CMK (cell line): ENCODE results near the gene PUM2.

Experiments
- DNase-seq: peaks from one replicate; pipeline ENCODE4 v3.0.0-alpha.2; 2010; ENCODE audit warnings: low read depth

The PUM2 gene

DNA sequence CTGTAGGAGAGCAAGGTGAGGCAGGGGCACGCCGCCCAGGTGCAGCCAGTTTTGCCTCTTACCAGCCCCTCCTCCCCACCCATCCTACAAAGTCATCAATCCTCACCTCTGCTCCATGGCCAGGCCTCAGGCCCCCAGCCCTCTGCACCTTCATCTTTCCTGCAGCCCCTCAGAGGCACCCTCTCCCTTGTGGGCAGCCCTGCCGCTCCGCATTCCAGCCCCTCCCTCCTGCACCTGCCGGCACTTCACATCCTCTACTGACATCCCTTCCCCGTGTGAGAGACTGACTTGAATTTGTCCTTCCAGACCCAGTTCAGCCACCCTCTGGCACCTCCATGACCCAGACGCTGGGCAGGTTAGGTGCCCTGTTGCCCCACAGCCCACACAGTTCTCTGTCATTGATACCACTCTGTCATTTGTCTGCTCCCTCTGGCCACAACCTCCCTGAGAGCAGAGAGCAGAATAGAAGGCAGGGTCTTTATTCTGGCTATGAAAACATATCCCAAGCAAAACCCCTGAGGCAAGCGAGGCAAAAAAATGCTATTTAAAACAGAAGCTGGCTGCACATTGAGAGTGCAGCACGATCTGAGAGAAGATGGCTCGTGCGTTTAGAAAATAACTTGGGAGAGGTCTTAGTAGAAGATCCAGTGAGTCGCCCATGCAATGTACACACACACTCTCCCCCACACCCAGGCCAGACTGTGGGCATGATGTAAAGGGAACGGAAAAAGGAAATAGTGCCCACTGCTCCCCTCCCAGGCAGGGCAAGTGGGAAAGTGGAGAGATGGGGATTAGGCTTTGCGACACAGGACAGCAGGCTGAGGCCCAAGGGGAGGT is 151.6 kb downstream of the PUM2 start:
- DNase-seq = no peak
